Type B pancreatic cell (in vitro differentiated cells): ENCODE results near the gene EARS2. TPM values are rescaled to one million over a fixed set of nuclear protein-coding genes. Genes with fewer than 3 reads are reported as not detected.
"Not testable (repeated sequence)": the region's sequence is repeated elsewhere in the genome, so short reads cannot be mapped to it uniquely, and the experiment has no call there.

Experiments
- DNase-seq: peaks from one replicate; pipeline ENCODE4 v3.0.0; 2021; ENCODE audit warnings: mixed read lengths; ENCODE audit not compliant: unreplicated experiment; ENCODE audit errors: extremely low spot score
- H3K27ac Mint-ChIP-seq: 2 replicates; pipeline ENCODE4 v1.8.0; 2021; ENCODE audit warnings: mild to moderate bottlenecking, mixed read lengths
- H3K27me3 Mint-ChIP-seq: 2 replicates; pipeline ENCODE4 v1.8.0; 2021; ENCODE audit warnings: mixed read lengths
- H3K36me3 Mint-ChIP-seq: 2 replicates; pipeline ENCODE4 v1.8.0; 2021; ENCODE audit warnings: mixed read lengths
- H3K4me1 Mint-ChIP-seq: one replicate; pipeline ENCODE4 v1.8.0; 2021; ENCODE audit warnings: mixed read lengths; ENCODE audit not compliant: unreplicated experiment
- H3K4me3 Mint-ChIP-seq: 2 replicates; pipeline ENCODE4 v1.8.0; 2021; ENCODE audit warnings: mild to moderate bottlenecking, mixed read lengths
- H3K9me3 Mint-ChIP-seq: 2 replicates; pipeline ENCODE4 v1.8.0; 2021; ENCODE audit warnings: mixed read lengths
- CTCF ChIP-seq: fragments of 200-600 bp; sonication (generic); conservative IDR thresholded peaks from 2 replicates; pipeline ENCODE4 v1.5.0; 2021; ENCODE audit warnings: antibody characterized with exemption, mild to moderate bottlenecking
- total RNA-seq: library from RNA; stranded (reverse); gene quantifications from 2 replicates; pipeline ENCODE4 v1.2.1, GENCODE V29; 2021; ENCODE audit warnings: low replicate concordance

The EARS2 gene
- total RNA-seq, 1 donor from 2014 or later = 25.3 TPM

GRCh38 chr16:23554536-23554935, 2.6 kb downstream of the EARS2 start:
- H3K36me3 Mint-ChIP-seq = peaks cover 3% of the 10 kb centered on the region
- TF ChIP-seq CTCF = no peak
- H3K4me3 Mint-ChIP-seq = no peak overlapping the region
- H3K27ac Mint-ChIP-seq = no peak overlapping the region
- H3K9me3 Mint-ChIP-seq = no peaks in the 10 kb centered on the region
- no peaks in the 10 kb centered on the region for H3K4me1 Mint-ChIP-seq
- no peaks in the 10 kb centered on the region for H3K27me3 Mint-ChIP-seq
- DNase-seq = no peak

- TF ChIP-seq CTCF = no peak
- H3K27ac Mint-ChIP-seq = no peak overlapping the region
- peaks cover 5% of the 10 kb centered on the region for H3K36me3 Mint-ChIP-seq
- no peaks in the 10 kb centered on the region for H3K27me3 Mint-ChIP-seq
- H3K4me3 Mint-ChIP-seq = no peak overlapping the region
- H3K9me3 Mint-ChIP-seq = no peaks in the 10 kb centered on the region
- no peak for DNase-seq
- no peaks in the 10 kb centered on the region for H3K4me1 Mint-ChIP-seq
Measured at GRCh38 chr16:23552161-23552560, 5.0 kb downstream of the EARS2 start.

GRCh38 chr16:23549938-23550337, 7.2 kb downstream of the EARS2 start:
- H3K4me3 Mint-ChIP-seq = no peak overlapping the region
- H3K27me3 Mint-ChIP-seq = no peaks in the 10 kb centered on the region
- no peaks in the 10 kb centered on the region for H3K4me1 Mint-ChIP-seq
- no peak overlapping the region for H3K27ac Mint-ChIP-seq
- H3K9me3 Mint-ChIP-seq = no peaks in the 10 kb centered on the region
- peaks cover 8% of the 10 kb centered on the region for H3K36me3 Mint-ChIP-seq
- DNase-seq = no peak
- no peak for TF ChIP-seq CTCF

GRCh38 chr16:23544436-23544835, 12.7 kb downstream of the EARS2 start:
- H3K36me3 Mint-ChIP-seq = peaks cover 13% of the 10 kb centered on the region
- H3K27ac Mint-ChIP-seq = no peak overlapping the region
- no peak overlapping the region for H3K4me3 Mint-ChIP-seq
- H3K4me1 Mint-ChIP-seq = no peaks in the 10 kb centered on the region
- H3K27me3 Mint-ChIP-seq = no peaks in the 10 kb centered on the region
- no peak for DNase-seq
- no peaks in the 10 kb centered on the region for H3K9me3 Mint-ChIP-seq
- no peak for TF ChIP-seq CTCF

- not testable (repeated sequence) for H3K27ac Mint-ChIP-seq, H3K27me3 Mint-ChIP-seq, H3K9me3 Mint-ChIP-seq, DNase-seq, H3K36me3 Mint-ChIP-seq, H3K4me1 Mint-ChIP-seq, H3K4me3 Mint-ChIP-seq
Measured at GRCh38 chr16:23540817-23541178, 16.4 kb downstream of the EARS2 start.

GRCh38 chr16:23539984-23540816, 16.9 kb downstream of the EARS2 start:
- H3K4me3 Mint-ChIP-seq = no peak overlapping the region

More at GRCh38 chr16:23539984-23540816, 16.9 kb downstream of the EARS2 start:
- no peak overlapping the region for H3K27ac Mint-ChIP-seq
- H3K27me3 Mint-ChIP-seq = no peaks in the 10 kb centered on the region
- TF ChIP-seq CTCF = no peak
- H3K4me1 Mint-ChIP-seq = no peaks in the 10 kb centered on the region
- no peaks in the 10 kb centered on the region for H3K9me3 Mint-ChIP-seq
- DNase-seq = no peak
- peaks cover 9% of the 10 kb centered on the region for H3K36me3 Mint-ChIP-seq
